Vagina (tissue), 2 donors: ENCODE measurements around the gene NELL1. TPM values are rescaled to one million over a fixed set of nuclear protein-coding genes. Genes with fewer than 3 reads are reported as not detected.

Experiments used
- DNase-seq, 2 donors: peaks; one replicate each; pipeline ENCODE4 v3.0.0-alpha.2; 2017; ENCODE audit errors: extremely low spot score in 2 of 2
- H3K27ac ChIP-seq: fragments of 200-600 bp; sonication (generic); one replicate; pipeline ENCODE4 v1.5.1; 2019
- H3K27me3 ChIP-seq: fragments of 200-600 bp; sonication (generic); one replicate; pipeline ENCODE4 v1.5.1; 2019
- H3K36me3 ChIP-seq, 2 donors: fragments of 200-600 bp; sonication (generic); one replicate each; pipeline ENCODE4 v1.5.1; 2017 to 2019
- H3K4me1 ChIP-seq: fragments of 200-600 bp; sonication (generic); one replicate; pipeline ENCODE4 v1.5.1; 2019
- H3K4me3 ChIP-seq, 2 donors: fragments of 200-600 bp; sonication (generic); 1 replicate in 1 of 2; 2 replicates in 1 of 2; pipeline ENCODE4 v1.5.1; 2016 to 2019
- H3K9me3 ChIP-seq: fragments of 200-600 bp; sonication (generic); one replicate; pipeline ENCODE4 v1.5.1; 2019
- CTCF ChIP-seq, 3 experiments: fragments of 450-650 bp in 2 of 3; fragments of 200-600 bp in 1 of 3; sonication (generic) in 1 of 3; IDR thresholded peaks; one replicate each; pipeline ENCODE4 v1.5.1; 2017 to 2019; ENCODE audit warnings: antibody characterized with exemption in 3 of 3, mild to moderate bottlenecking in 2 of 3, moderate library complexity in 2 of 3
- POLR2A ChIP-seq, 2 donors: fragments of 450-650 bp; IDR thresholded peaks; one replicate each; pipeline ENCODE4 v1.6.1; 2017; ENCODE audit warnings: antibody characterized with exemption in 2 of 2, mild to moderate bottlenecking in 2 of 2, moderate library complexity in 2 of 2
- POLR2AphosphoS5 ChIP-seq, 2 donors: sonication (generic); formaldehyde crosslinking; IDR thresholded peaks; one replicate each; pipeline ENCODE4 v1.9.0; 2017; ENCODE audit warnings: antibody characterized with exemption in 2 of 2, mild to moderate bottlenecking in 2 of 2, low read depth in 1 of 2; ENCODE audit not compliant: insufficient read depth in 1 of 2
- intact Hi-C: fragments of 100-400 bp; cut with DNase I; formaldehyde crosslinking; loops from one replicate; pipeline ENCODE4 v1.15.1; 2023
- total RNA-seq: library from RNA; depleted of rRNA; stranded (reverse); fragments of >200 nt; gene quantifications from one replicate; pipeline ENCODE4 v1.2.3, GENCODE V29; 2016

Gene NELL1
- total RNA-seq, 1 donor from 2014 or later = 0.49 TPM

GRCh38 chr11:20887137-20887536, 217.8 kb downstream of the NELL1 start:
- Histone ChIP-seq H3K4me1 (no peaks in the 10 kb centered on the region), H3K27me3 (no peaks in the 10 kb centered on the region), H3K36me3 (no peaks in the 10 kb centered on the region), H3K9me3 (no peaks in the 10 kb centered on the region), H3K27ac (no peak overlapping the region), H3K4me3 (no peak overlapping the region)
- TF ChIP-seq POLR2A (IDR thresholded peaks at IDR 0.05) (no peak), POLR2AphosphoS5 (IDR thresholded peaks at IDR 0.05; ENCODE audit: insufficient read depth in 1 of 2, low read depth in 1 of 2) (no peak), CTCF (IDR thresholded peaks at IDR 0.05) (no peak)
- DNase-seq = no peak
- intact Hi-C loops = no loop called here

DNA sequence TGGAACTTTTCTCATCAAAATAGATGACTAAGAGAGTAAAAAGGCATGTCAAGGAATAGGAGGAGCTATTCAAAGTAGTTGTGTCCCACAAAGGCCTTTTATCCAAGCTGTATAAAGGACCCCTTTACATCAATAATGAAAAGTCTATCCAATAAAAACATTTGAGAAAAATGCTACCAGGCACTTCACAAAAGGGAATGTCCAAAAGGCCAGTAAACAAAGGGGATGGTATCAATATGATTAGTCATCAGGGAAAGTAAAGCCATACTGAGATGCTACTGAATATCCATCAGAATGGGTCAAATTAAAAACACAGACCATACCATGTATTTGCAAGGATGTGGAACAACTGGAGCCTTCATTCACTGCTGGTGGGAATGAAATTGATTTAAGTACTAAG, 224.9 kb downstream of the NELL1 start:
- no peaks in the 10 kb centered on the region for H3K36me3 ChIP-seq
- H3K27me3 ChIP-seq = no peaks in the 10 kb centered on the region
- no peak overlapping the region for H3K4me3 ChIP-seq
- no peak for TF ChIP-seq POLR2A (IDR thresholded peaks at IDR 0.05)
- TF ChIP-seq POLR2AphosphoS5 (IDR thresholded peaks at IDR 0.05; ENCODE audit: insufficient read depth in 1 of 2, low read depth in 1 of 2) = no peak
- TF ChIP-seq CTCF (IDR thresholded peaks at IDR 0.05) = no peak
- no peak overlapping the region for H3K27ac ChIP-seq
- H3K4me1 ChIP-seq = no peaks in the 10 kb centered on the region
- no peak for DNase-seq
- intact Hi-C loops = no loop called here
- H3K9me3 ChIP-seq = no peaks in the 10 kb centered on the region

DNA sequence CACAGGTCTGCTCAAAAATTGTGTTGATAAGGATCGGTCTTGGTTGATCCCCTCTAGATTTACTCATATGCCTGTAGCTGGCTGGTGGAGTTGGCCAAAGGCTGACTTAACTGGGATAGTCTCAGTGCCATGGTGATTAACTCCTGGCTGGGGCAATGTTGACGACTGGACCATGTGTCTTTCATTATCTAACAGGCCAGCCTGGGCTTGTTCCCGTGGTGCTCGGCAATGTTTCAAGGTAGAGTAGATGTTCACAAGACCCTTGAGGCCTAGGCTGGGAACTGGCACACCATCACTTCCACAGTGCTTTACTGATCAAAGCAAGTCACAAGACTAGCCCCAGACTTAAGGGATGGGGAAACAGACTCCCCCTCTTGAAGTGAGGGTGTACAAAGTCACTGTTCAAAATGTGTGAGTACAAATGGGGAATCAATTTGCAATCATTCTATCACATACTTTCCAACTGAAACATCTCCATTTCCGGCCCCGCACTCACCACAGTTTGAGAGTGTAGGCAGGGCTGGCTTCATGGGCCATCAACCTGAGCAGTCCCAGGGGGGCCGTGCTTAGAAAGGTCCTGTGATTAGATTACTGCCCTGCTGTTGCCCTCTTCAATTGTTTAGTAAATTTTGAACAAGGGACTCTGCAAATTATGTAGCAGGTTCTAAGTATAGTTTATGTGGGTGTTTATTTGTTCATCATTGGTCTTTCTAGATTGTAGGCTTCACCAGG, 240.8 kb downstream of the NELL1 start:
- H3K4me1 ChIP-seq = no peaks in the 10 kb centered on the region
- no peaks in the 10 kb centered on the region for H3K27me3 ChIP-seq
- no peak for DNase-seq
- no peak overlapping the region for H3K27ac ChIP-seq
- no peaks in the 10 kb centered on the region for H3K36me3 ChIP-seq
- no peak for TF ChIP-seq POLR2A (IDR thresholded peaks at IDR 0.05)
- no peak for TF ChIP-seq CTCF (IDR thresholded peaks at IDR 0.05)
- no peak for TF ChIP-seq POLR2AphosphoS5 (IDR thresholded peaks at IDR 0.05; ENCODE audit: insufficient read depth in 1 of 2, low read depth in 1 of 2)
- no peak overlapping the region for H3K4me3 ChIP-seq
- no peaks in the 10 kb centered on the region for H3K9me3 ChIP-seq
- intact Hi-C loops = no loop called here

GRCh38 chr11:20910733-20911132, 241.3 kb downstream of the NELL1 start:
- TF ChIP-seq POLR2A (IDR thresholded peaks at IDR 0.05) = no peak
- no peak for TF ChIP-seq CTCF (IDR thresholded peaks at IDR 0.05)
- no peak for TF ChIP-seq POLR2AphosphoS5 (IDR thresholded peaks at IDR 0.05; ENCODE audit: insufficient read depth in 1 of 2, low read depth in 1 of 2)
- H3K4me3 ChIP-seq = no peak overlapping the region
- no peaks in the 10 kb centered on the region for H3K4me1 ChIP-seq
- no peaks in the 10 kb centered on the region for H3K27me3 ChIP-seq
- no peak overlapping the region for H3K27ac ChIP-seq
- no peaks in the 10 kb centered on the region for H3K9me3 ChIP-seq
- DNase-seq = no peak
- intact Hi-C loops = no loop called here
- H3K36me3 ChIP-seq = no peaks in the 10 kb centered on the region

DNA sequence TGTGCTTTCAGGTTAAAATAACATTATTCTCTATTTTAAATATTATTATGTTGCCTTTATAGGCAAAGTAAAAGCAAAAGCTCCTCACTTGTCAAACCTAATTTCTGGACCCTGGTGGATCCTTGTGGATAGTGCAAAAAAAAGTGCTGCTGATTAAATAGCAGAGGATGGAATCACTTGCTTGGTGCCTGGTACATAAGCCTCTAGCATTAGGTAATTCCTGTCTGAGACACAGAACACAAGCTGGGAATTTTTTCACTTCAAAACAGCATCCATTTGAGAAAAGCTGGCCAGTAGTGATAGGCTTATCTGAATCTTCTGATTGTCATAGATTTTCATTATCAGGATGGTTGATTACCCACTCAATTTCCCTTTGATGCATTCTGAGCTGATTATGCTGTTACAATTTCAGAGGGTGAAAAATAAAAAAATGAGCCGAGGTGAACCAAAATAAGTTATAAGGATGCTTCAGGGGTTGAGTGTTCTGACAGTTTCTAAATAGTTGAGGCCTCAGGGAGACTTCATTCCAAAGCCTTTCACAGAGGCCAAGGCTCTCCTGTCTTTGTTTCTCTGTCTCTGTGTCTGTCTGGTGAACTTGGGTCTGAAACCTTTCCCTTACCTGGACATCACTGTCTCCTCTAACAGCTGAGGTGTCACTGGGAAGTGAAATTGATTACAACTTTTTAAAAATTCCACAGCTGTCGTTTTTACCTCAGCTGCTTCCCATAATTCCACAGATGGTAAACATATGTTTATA, 242.9 kb downstream of the NELL1 start:
- DNase-seq = no peak
- no peak overlapping the region for H3K27ac ChIP-seq
- no peaks in the 10 kb centered on the region for H3K9me3 ChIP-seq
- no peaks in the 10 kb centered on the region for H3K27me3 ChIP-seq
- TF ChIP-seq POLR2A (IDR thresholded peaks at IDR 0.05) = no peak
- TF ChIP-seq POLR2AphosphoS5 (IDR thresholded peaks at IDR 0.05; ENCODE audit: insufficient read depth in 1 of 2, low read depth in 1 of 2) = no peak
- TF ChIP-seq CTCF (IDR thresholded peaks at IDR 0.05) = no peak
- no peaks in the 10 kb centered on the region for H3K4me1 ChIP-seq
- H3K36me3 ChIP-seq = no peaks in the 10 kb centered on the region
- intact Hi-C loops = no loop called here
- H3K4me3 ChIP-seq = no peak overlapping the region
